Fibroblast of lung (primary cell): Measurements from ENCODE around the gene TMTC2. TPM values are rescaled to one million over a fixed set of nuclear protein-coding genes. Genes with fewer than 3 reads are reported as not detected.

ENCODE experiments used
- DNase-seq, 2 donors: peaks; one replicate each; pipeline versions ENCODE4 v3.0.0 to v3.0.0-alpha.2; 2010; ENCODE audit warnings: low read depth in 2 of 2
- H2AFZ ChIP-seq: 2 replicates; pipeline ENCODE4 v1.5.1; 2012; ENCODE audit warnings: low read length, control low read depth, inconsistent platforms
- H3K27ac ChIP-seq: 2 replicates; pipeline ENCODE4 v1.5.1; 2011; ENCODE audit warnings: low read length, control low read depth; ENCODE audit not compliant: insufficient read depth
- H3K27me3 ChIP-seq: 2 replicates; pipeline ENCODE4 v1.5.1; 2011; ENCODE audit warnings: mild to moderate bottlenecking, low read length; ENCODE audit not compliant: control insufficient read depth, insufficient read depth
- H3K36me3 ChIP-seq: 2 replicates; pipeline ENCODE4 v1.5.1; 2011; ENCODE audit warnings: low read length; ENCODE audit not compliant: control insufficient read depth, insufficient read depth
- H3K4me1 ChIP-seq: 2 replicates; pipeline ENCODE4 v1.5.1; 2011; ENCODE audit warnings: low read length; ENCODE audit not compliant: control insufficient read depth, insufficient read depth; ENCODE audit errors: extremely low read depth
- H3K4me2 ChIP-seq: 2 replicates; pipeline ENCODE4 v1.5.1; 2011; ENCODE audit warnings: low read length, control low read depth; ENCODE audit not compliant: insufficient read depth; ENCODE audit errors: extremely low read depth
- H3K4me3 ChIP-seq, 4 experiments: fragments of 200-600 bp in 1 of 4; sonication (generic) in 1 of 4; replicated peaks in 1 of 4; 2 replicates each; pipeline ENCODE4 v1.5.1; 2011 to 2016; ENCODE audit warnings: low read length in 4 of 4, low read depth in 3 of 4, mild to moderate bottlenecking in 3 of 4, control low read depth in 2 of 4, inconsistent platforms in 1 of 4, mixed read lengths in 1 of 4; ENCODE audit not compliant: insufficient read depth in 1 of 4; ENCODE audit errors: control extremely low read depth in 1 of 4
- H3K79me2 ChIP-seq: 2 replicates; pipeline ENCODE4 v1.5.1; 2012; ENCODE audit warnings: mild to moderate bottlenecking, low read length, inconsistent platforms; ENCODE audit not compliant: control insufficient read depth, insufficient read depth
- H3K9ac ChIP-seq: 2 replicates; pipeline ENCODE4 v1.5.1; 2011; ENCODE audit warnings: mild to moderate bottlenecking, low read length, control low read depth; ENCODE audit not compliant: insufficient read depth
- H3K9me3 ChIP-seq: 2 replicates; pipeline ENCODE4 v1.5.1; 2012; ENCODE audit warnings: low read depth, low read length; ENCODE audit not compliant: control insufficient read depth, insufficient read depth
- H4K20me1 ChIP-seq: 2 replicates; pipeline ENCODE4 v1.5.1; 2011; ENCODE audit warnings: low read length; ENCODE audit not compliant: control insufficient read depth, insufficient read depth; ENCODE audit errors: extremely low read depth
- EZH2 ChIP-seq: IDR thresholded peaks from 2 replicates; pipeline ENCODE4 v1.5.1; 2012; ENCODE audit warnings: low read length, control low read depth, mild to moderate bottlenecking; ENCODE audit errors: missing control alignments
- polyA plus RNA-seq, 2 donors: library from polyadenylated mRNA; depleted of rRNA in 1 of 2; stranded (reverse) in 1 of 2; unstranded in 1 of 2; fragments of >200 nt; gene quantifications; 2 replicates each; pipeline ENCODE4 v1.2.1, GENCODE V29; 2011 to 2012; ENCODE audit warnings: missing spikeins in 1 of 2
- total RNA-seq: library from RNA; depleted of rRNA; stranded (reverse); fragments of >200 nt; gene quantifications from 2 replicates; pipeline ENCODE4 v1.2.1, GENCODE V29; 2014
- TF ChIP-seq, protein P1 (sequence below), 2 donors: IDR thresholded peaks in 1 of 2; conservative IDR thresholded peaks in 1 of 2; 1 replicate in 1 of 2; 2 replicates in 1 of 2; pipeline ENCODE4 v1.5.1; 2011 to 2012; ENCODE audit warnings: low read length in 2 of 2, control low read depth in 1 of 2, inconsistent platforms in 1 of 2, low read depth in 1 of 2, mild to moderate bottlenecking in 1 of 2

TMTC2 gene
- total and polyA plus RNA-seq, 2 donors (not counting 1 experiment from before 2014, with no cell fraction given), result 3.5 to 9.7 TPM

GRCh38 chr12:82746668-82747067, 60.0 kb downstream of the TMTC2 start:
- no peaks in the 10 kb centered on the region for H3K27me3 ChIP-seq
- H3K9ac ChIP-seq, result no peak overlapping the region
- no peak for DNase-seq
- no peak overlapping the region for H3K27ac ChIP-seq
- H3K4me1 ChIP-seq, result no peaks in the 10 kb centered on the region
- H3K79me2 ChIP-seq, result no peaks in the 10 kb centered on the region
- no peaks in the 10 kb centered on the region for H4K20me1 ChIP-seq
- no peaks in the 10 kb centered on the region for H3K36me3 ChIP-seq
- no peak overlapping the region for H3K4me3 ChIP-seq
- no peak overlapping the region for H2AFZ ChIP-seq
- H3K9me3 ChIP-seq, result no peaks in the 10 kb centered on the region
- no peak for TF ChIP-seq EZH2
- TF ChIP-seq, protein P1, sequence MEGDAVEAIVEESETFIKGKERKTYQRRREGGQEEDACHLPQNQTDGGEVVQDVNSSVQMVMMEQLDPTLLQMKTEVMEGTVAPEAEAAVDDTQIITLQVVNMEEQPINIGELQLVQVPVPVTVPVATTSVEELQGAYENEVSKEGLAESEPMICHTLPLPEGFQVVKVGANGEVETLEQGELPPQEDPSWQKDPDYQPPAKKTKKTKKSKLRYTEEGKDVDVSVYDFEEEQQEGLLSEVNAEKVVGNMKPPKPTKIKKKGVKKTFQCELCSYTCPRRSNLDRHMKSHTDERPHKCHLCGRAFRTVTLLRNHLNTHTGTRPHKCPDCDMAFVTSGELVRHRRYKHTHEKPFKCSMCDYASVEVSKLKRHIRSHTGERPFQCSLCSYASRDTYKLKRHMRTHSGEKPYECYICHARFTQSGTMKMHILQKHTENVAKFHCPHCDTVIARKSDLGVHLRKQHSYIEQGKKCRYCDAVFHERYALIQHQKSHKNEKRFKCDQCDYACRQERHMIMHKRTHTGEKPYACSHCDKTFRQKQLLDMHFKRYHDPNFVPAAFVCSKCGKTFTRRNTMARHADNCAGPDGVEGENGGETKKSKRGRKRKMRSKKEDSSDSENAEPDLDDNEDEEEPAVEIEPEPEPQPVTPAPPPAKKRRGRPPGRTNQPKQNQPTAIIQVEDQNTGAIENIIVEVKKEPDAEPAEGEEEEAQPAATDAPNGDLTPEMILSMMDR (conservative IDR thresholded peaks at IDR 0.05 in 1 of 2, IDR thresholded peaks at IDR 0.05 in 1 of 2; ENCODE audit: low read depth in 1 of 2, low read length in 2 of 2), result no peak
- no peak overlapping the region for H3K4me2 ChIP-seq

DNA sequence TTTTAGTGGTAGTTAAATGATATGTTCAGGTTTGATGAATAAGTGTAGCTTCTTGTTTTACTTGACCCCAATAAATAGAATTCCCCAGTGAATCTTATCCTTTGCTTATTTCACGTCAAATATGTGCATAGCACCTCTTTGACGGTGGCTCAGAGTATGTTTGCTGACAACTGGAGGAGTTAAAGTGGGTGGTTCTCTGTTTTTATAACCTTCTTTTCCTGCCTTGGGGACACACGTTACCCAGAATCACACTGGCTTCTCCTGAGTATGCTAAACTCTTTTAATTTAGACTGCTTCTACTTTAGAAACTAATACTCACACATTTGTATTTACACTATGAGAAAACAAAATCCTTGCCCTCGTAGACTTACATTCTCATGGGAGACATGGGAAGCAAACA, 62.3 kb downstream of the TMTC2 start:
- H3K4me3 ChIP-seq, result no peak overlapping the region
- DNase-seq, result no peak
- TF ChIP-seq, protein P1 (conservative IDR thresholded peaks at IDR 0.05 in 1 of 2, IDR thresholded peaks at IDR 0.05 in 1 of 2; ENCODE audit: low read depth in 1 of 2, low read length in 2 of 2), result no peak
- no peak for TF ChIP-seq EZH2
- H3K79me2 ChIP-seq, result no peaks in the 10 kb centered on the region
- no peaks in the 10 kb centered on the region for H4K20me1 ChIP-seq
- no peaks in the 10 kb centered on the region for H3K27me3 ChIP-seq
- H3K4me1 ChIP-seq, result no peaks in the 10 kb centered on the region
- no peak overlapping the region for H3K9ac ChIP-seq
- H3K36me3 ChIP-seq, result no peaks in the 10 kb centered on the region
- no peak overlapping the region for H3K4me2 ChIP-seq
- H2AFZ ChIP-seq, result no peak overlapping the region
- no peak overlapping the region for H3K27ac ChIP-seq
- H3K9me3 ChIP-seq, result no peaks in the 10 kb centered on the region

- Histone ChIP-seq H3K4me3 (no peak overlapping the region), H3K27ac (no peak overlapping the region), H3K4me1 (no peaks in the 10 kb centered on the region), H3K36me3 (no peaks in the 10 kb centered on the region), H3K4me2 (no peak overlapping the region), H3K27me3 (no peaks in the 10 kb centered on the region), H3K9ac (no peak overlapping the region), H3K79me2 (no peaks in the 10 kb centered on the region), H3K9me3 (no peaks in the 10 kb centered on the region), H2AFZ (no peak overlapping the region), H4K20me1 (no peaks in the 10 kb centered on the region)
- TF ChIP-seq, protein P1 (conservative IDR thresholded peaks at IDR 0.05 in 1 of 2, IDR thresholded peaks at IDR 0.05 in 1 of 2; ENCODE audit: low read depth in 1 of 2, low read length in 2 of 2), result no peak
- TF ChIP-seq EZH2, result no peak
- DNase-seq, result no peak
These were observed 68.2 kb downstream of the TMTC2 start for GRCh38 chr12:82754856-82755255.
